ENCODE data around the gene CDIP1. TPM values are rescaled to one million over a fixed set of nuclear protein-coding genes. Genes with fewer than 3 reads are reported as not detected.

Gene CDIP1
- total RNA-seq, 1 experiment from 2014 or later, result 49.7 TPM

GRCh38 chr16:4570688-4571321, 32.2 kb upstream of the CDIP1 start:
- H2BK5ac ChIP-seq (ENCODE audit: insufficient read length, low read length), result peak overlapping the region; percentile 33
- H3K4me3 Mint-ChIP-seq, result peak overlapping the region; percentile 46 to 68
- H2AK5ac ChIP-seq (ENCODE audit: insufficient read length, low read length), result peak overlapping the region; percentile 31
- peak overlapping the region; percentile 70 for H2BK120ac ChIP-seq (ENCODE audit: low read depth, low read length, poor library complexity, severe bottlenecking)
- DNase-seq, result peak; percentile 92
- H4K91ac ChIP-seq (ENCODE audit: insufficient read length, low read depth, low read length), result peak overlapping the region; percentile 87
- no peaks in the 10 kb centered on the region for H3K9me3 ChIP-seq (ENCODE audit: control insufficient read depth, low read depth, low read length)
- no peak overlapping the region for H3K56ac ChIP-seq (ENCODE audit: insufficient read length, low read depth, low read length)
- no peaks in the 10 kb centered on the region for H3K23me2 ChIP-seq (ENCODE audit: insufficient read length, low read depth, low read length, poor library complexity, severe bottlenecking)
- H3K14ac ChIP-seq (ENCODE audit: insufficient read depth, low read length), result peak overlapping the region; percentile 79; the same call in 1 of the 2 replicates
- peak overlapping the region; percentile 84 for H3K27ac ChIP-seq (ENCODE audit: insufficient read length, low read depth, low read length)
- H3K36me3 Mint-ChIP-seq (ENCODE audit: insufficient read depth in 1 of 3, low read depth in 3 of 3), result peaks cover 0 to 9% (median 0%) of the 10 kb centered on the region in 3 experiments; a peak in 5 of 7 replicates
- no peak overlapping the region for H4K8ac ChIP-seq (replicated peaks; ENCODE audit: insufficient read length, low read depth, low read length)
- H3K4ac ChIP-seq (ENCODE audit: low read depth, low read length), result peak overlapping the region; percentile 12; the same call in 1 of the 2 replicates
- peak overlapping the region; percentile 31 for H3K4me2 ChIP-seq (ENCODE audit: insufficient read depth, insufficient read length, low read length)
- no peaks in the 10 kb centered on the region for H4K20me1 ChIP-seq (ENCODE audit: control insufficient read depth, insufficient read depth, insufficient read length)
- H3K27me3 ChIP-seq (ENCODE audit: insufficient read depth, low read length), result no peaks in the 10 kb centered on the region
- H3K18ac ChIP-seq (ENCODE audit: insufficient read length, low read depth, low read length), result peak overlapping the region; percentile 82
- peak overlapping the region; percentile 97 for H2BK12ac ChIP-seq (ENCODE audit: insufficient read length, low read depth, low read length)
- WGBS (ENCODE audit: extremely low coverage, insufficient read length, low lambda C conversion rate), result no CpG with 5 or more reads among the region's 15 CpGs
- no peaks in the 10 kb centered on the region for H3K79me1 ChIP-seq (ENCODE audit: insufficient read depth, low read depth, low read length, poor library complexity, severe bottlenecking)
- H3K9me3 Mint-ChIP-seq, result no peaks in the 10 kb centered on the region; a peak in 1 of 5 replicates
- H2AFZ ChIP-seq (ENCODE audit: low read length), result no peak overlapping the region
- peak overlapping the region; percentile 98 for H3K27ac Mint-ChIP-seq
- peak overlapping the region; percentile 33 for H2BK20ac ChIP-seq (ENCODE audit: low read depth, low read length, poor library complexity, severe bottlenecking)
- peaks cover 25% of the 10 kb centered on the region for H3K27me3 Mint-ChIP-seq (ENCODE audit: low read depth)
- H4K5ac ChIP-seq (ENCODE audit: insufficient read length, low read depth, low read length), result peak overlapping the region; percentile 25
- H3K79me2 ChIP-seq (ENCODE audit: insufficient read depth, low read length), result no peaks in the 10 kb centered on the region
- no peak overlapping the region for H2BK15ac ChIP-seq (ENCODE audit: low read depth, low read length)
- peaks cover 24 to 37% of the 10 kb centered on the region in 2 experiments for H3K4me1 Mint-ChIP-seq
- peaks cover 4% of the 10 kb centered on the region; the same call in 1 of the 2 replicates for H3K4me1 ChIP-seq (ENCODE audit: insufficient read depth, low read length)
- H3T11ph ChIP-seq (ENCODE audit: low read length), result no peak overlapping the region
- TF ChIP-seq, protein P1, sequence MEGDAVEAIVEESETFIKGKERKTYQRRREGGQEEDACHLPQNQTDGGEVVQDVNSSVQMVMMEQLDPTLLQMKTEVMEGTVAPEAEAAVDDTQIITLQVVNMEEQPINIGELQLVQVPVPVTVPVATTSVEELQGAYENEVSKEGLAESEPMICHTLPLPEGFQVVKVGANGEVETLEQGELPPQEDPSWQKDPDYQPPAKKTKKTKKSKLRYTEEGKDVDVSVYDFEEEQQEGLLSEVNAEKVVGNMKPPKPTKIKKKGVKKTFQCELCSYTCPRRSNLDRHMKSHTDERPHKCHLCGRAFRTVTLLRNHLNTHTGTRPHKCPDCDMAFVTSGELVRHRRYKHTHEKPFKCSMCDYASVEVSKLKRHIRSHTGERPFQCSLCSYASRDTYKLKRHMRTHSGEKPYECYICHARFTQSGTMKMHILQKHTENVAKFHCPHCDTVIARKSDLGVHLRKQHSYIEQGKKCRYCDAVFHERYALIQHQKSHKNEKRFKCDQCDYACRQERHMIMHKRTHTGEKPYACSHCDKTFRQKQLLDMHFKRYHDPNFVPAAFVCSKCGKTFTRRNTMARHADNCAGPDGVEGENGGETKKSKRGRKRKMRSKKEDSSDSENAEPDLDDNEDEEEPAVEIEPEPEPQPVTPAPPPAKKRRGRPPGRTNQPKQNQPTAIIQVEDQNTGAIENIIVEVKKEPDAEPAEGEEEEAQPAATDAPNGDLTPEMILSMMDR (conservative IDR thresholded peaks at IDR 0.05), result no peak
- no peak overlapping the region for H3K23ac ChIP-seq (ENCODE audit: insufficient read length, low read depth, low read length)
- peak overlapping the region; percentile 46 for H3K9ac ChIP-seq (ENCODE audit: extremely low read depth, insufficient read length, low read length)
